Measurements from ENCODE around the gene TIMM29.
"Not testable (repeated sequence)": the region's sequence is repeated elsewhere in the genome, so short reads cannot be mapped to it uniquely, and the experiment has no call there.

The TIMM29 gene

DNA sequence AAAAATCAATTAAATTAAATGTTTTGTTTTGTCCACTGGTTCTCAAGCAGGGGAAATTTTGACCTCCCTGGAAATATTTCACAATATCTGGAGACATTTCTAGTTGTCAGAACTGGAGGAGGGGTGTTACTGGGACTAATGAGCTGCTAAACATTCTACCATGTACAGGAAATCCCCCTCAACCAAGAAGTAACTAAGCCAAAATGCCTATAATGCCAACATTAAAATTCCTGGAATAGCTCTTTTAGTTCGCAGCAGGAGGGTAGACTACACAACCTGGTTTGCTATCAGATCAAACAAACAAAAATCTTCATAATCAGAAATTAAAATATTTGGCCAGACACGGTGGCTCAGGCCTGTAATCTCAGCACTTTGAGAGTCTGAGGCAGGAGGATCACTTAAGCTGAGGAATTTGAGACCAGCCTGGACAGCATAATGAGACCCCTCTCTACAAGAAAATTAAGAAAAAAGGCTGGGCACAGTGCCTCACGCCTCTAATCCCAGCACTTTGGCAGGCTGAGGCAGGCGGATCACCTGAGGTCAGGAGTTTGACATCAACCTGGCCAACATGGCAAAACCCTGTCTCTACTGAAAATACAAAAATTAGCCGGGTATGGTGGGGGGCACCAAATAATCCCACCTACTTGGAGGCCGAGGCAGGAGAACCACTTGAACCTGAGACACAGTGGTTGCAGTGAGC is 18.5 kb downstream of the TIMM29 start:
- no peak for DNase-seq

DNA sequence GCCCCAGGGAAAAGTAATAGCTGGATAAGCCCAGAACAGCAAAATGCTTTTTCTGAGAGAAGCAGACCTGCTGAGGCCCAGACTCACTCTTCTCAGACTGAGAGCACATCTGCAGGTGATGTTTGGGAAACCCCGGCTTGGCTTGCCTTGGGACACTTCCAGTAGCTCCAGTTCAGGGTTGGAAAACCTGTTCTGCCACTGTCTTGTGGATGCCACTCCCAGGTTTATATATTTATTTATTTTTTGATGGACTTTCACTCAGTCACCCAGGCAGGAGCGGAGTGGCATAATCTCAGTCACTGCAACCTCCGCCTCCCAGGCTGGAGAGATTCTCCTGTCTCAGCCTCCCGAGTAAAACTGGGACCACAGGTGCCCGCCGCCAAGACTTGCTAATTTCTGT is 24.2 kb downstream of the TIMM29 start:
- no peak for DNase-seq

DNA sequence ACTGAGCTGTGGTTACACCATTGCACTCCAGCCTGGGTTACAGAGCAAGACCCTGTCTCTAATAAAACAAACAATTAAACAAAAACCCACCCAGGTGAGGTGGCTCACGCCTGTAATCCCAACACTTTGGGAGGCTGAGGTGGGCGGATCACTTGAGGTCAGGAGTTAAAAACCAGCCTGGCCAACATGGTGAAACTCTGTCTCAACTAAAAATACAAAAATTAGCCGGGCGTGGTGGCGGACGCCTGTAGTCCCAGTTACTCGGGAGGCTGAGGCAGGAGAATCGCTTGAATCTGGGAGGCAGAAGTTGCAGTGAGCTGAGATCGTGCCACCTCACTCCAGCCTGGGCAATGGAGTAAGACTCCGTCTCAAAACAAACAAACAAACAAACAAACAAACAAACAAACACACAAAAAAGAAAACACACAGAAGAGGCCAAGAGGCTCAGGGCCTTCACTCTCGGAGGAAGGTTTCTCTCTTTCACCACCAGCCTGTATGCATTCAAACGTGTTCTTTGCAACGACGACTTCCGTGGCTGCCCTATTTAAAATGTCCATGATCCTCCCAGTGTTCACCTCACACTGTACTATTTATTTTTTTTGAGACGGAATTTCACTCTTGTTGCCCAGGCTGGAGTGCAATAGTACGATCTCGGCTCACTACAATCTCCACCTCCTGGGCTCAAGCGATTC is 30.8 kb downstream of the TIMM29 start:
- DNase-seq: not testable (repeated sequence)

DNA sequence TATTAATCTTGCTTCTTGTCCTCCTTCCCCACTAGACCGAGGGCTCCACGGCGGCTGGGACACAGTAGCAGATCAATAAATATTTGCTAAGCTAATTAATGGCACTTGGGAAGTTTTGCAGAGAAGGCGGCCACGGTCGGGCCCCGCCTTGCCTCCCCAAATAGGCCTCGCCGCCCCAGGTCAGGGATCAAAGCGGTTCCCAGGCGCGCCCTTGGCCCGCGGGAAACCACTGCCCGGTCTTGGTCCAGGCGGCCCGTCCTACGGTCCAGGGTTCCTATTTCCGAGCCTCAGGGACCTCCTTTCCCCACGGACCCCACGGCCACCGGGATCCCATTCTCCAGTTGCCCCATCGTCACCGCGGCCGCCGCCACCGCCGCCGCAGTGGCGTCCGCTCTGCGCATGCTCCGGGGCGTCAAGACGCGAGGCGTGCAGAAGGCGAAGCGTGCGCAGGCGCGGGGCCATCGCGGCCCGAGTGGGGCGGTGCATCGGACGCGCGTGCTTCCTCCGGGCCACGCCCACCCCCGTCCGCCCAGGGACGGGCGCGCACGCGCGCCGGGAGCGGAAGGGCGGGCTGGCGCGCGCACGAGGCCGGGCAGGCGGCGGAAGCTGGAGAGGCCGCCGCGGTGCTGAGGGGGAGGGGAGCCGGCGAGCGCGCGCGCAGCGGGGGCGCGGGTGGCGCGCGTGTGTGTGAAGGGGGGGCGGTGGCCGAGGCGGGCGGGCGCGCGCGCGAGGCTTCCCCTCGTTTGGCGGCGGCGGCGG is 31.9 kb downstream of the TIMM29 start, which contains the start of gene SMARCA4:
SMARCA4 (plus strand) TSS at position 717 of the 759 bp plus-strand sequence. CDS start 23,122 bp downstream, outside the sequence.
- peak; percentile 91 to 93 for DNase-seq

DNA sequence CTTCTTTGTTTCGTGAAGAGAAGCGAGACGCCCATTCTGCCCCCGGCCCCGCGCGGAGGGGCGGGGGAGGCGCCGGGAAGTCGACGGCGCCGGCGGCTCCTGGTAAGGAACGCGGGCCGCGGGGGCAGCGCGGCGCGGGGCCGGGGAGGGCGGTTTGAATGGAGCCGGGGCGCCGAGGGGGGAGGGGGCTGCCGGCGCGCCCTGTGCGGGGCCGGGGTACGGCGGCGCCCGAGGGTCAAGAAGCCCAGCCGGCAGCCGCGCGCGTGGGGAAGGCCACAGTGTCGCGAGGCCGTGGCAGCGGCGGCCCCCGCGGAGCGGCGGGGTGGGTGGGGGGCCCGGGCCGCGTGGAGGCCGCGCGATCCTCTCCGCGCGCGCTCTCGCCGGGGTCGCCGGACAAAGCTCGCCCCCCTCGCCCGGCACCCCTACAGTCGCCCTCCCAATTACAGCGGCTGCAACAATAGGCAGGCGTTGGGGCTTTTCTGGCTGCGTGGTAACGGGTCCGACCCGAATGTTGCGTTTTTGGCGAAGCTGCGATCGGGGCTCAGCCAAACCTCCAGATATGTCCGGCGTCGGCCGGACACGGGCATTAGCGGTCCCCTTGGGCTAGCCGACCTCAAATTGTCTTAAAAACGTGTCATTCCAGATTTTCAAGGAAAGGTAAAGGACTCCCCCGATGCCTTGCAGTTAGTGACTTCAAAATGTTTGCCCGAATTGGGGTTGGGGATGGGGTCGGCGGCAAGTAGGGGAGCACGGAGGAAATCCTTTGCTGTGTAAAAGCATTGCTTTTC is 32.7 kb downstream of the TIMM29 start:
- DNase-seq: peak in 1 of 2 donors; percentile 70

DNA sequence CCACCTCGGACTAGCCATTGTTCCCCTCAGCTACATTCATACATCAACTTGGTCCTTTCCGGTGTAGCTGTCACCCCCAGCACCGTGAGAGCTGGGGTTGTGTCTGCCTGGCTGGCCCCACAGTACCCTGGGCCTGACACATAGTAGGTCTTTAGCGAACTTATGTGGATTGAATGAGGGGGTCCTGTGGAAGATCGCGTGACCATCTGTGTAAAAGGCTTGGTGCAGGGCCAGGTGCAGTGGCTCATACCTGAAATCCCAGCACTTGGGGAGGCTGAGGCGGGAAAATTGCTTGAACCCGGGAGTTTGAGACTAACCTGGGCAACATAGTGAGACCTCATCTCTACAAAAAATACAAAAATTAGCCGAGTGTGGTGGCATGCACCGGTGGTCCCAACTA is 34.3 kb downstream of the TIMM29 start:
- DNase-seq: no peak

DNA sequence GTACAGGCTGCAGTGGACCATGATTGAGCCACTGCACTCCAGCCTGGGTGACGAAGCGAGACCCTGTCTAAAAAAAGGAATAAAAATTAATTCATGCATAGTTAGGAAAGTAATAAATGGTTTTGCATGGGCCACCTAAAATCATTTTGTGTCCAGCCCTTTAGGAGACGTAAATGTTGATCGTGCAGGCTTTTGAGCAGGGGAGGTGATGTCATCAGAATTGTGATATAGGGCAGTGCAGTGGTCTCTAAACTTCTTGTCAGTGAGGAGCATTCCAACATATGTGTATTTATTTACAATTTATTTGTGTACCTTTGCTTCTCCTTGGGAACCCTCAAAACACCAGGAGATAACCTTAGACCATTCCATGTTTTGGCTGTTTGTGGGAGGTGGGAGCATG is 35.3 kb downstream of the TIMM29 start:
- no peak for DNase-seq

DNA sequence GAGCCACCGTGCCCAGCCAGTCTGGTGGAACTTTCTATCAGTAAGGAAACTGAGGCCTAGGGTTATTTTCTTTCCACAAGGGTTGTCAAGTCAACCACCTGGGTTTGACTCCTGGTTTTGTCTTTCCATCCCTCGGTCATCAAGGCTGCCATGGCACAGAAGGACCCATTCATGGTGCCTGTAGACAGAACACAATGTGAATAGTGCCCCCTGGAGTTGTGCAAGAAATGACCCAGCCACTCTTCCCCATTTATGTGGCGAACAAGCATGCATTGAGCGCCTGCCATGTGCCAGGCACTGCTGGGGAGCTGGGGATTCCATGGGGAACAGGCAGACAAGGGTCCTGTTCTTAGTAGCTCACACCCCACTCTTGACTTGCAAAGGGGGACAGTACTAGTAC is 36.3 kb downstream of the TIMM29 start:
- DNase-seq: no peak

DNA sequence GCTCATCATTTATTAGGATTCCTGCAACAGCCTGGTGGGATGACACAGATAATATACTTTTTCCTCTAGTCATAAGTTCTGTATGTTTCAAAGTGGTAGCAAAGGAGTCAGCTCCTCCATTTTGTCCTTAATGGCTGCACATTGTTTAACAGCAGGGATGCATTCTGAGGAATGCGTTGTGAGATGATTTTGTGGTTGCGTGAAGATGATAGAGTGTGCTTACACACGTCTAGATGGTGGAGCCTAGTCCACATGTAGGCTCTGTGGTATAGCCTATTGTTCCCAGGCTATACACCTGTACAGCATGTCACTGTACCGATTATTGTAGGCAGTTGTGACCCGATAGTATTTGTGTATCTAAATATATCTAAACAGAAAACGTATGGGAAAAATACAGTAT is 36.8 kb downstream of the TIMM29 start:
- DNase-seq: no peak

DNA sequence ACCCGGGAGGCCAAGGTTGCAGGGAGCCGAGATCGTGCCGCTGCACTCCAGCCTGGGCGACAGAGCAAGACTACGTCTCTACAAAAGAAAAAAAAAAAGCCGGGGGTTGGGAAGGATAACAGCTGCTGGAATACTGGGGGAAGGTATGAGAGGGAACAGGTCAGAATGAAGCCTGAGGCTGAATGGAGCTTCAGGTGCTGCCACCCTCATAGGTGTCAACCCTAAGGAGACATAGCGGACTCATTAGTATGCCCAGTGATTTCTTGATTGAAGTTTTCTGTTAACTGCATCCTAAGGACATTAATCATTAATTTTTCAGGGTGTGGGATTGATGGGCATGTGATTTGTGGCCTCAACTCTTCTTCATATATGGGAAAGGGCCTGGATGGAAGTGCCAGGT is 38.2 kb downstream of the TIMM29 start:
- DNase-seq: no peak

DNA sequence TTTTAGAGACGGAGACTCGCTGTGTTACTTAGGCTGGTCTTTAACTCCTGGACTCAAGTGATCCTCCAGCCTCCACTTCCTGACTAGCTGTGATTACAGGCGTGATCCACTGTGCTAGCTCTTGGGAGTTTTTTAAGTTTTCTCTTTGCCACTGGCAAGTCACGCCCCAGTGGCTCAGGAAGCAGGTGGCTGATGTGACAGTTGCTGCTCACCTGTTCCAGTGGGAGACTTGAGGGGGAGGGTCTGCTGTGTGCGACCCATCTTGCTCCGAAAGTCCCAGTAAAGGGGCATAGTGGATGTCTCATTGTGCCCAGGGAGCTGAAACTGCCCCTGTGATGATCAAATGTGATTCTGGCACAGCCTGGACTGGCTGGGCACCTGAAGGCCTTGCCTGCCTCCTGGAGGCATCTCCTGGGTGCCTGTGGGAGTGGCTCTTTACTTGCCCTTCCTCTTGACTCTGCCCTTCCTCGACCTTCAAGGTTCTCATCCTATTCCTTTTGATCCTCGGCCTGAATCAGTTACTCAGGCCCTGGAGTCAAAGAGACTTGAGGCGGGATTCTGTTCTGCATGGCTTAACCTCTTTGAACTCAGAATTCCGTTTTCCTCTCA is 40.0 kb downstream of the TIMM29 start:
- DNase-seq: no peak

DNA sequence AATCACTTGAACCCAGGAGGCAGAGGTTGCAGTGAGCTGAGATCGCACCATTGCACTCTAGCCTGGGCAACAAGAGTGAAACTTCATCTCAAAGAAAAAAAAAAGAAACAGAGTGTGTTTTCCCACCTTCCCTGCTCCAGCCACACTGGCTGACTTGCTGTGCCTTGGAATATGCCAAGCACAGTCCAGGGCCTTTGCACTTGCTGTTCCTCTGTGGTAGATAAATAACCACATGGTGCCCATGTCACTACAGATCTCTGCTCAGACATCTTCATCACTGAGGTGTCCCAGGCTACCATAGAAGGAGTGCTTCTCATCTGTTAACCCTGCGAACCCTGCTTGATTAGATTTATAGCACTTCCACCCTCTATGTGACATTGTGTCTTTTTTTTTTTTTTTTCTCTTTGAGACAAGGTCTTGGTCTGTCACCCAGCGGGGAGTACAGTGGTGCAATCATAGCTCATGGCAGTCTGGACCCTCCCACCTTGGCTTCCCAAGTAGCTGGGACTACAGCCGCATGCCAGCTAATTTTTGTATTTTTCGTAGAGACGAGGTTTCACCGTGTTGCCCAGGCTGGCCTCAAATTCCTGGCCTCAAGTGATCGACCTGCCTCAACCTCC is 42.6 kb downstream of the TIMM29 start:
- no peak for DNase-seq

DNA sequence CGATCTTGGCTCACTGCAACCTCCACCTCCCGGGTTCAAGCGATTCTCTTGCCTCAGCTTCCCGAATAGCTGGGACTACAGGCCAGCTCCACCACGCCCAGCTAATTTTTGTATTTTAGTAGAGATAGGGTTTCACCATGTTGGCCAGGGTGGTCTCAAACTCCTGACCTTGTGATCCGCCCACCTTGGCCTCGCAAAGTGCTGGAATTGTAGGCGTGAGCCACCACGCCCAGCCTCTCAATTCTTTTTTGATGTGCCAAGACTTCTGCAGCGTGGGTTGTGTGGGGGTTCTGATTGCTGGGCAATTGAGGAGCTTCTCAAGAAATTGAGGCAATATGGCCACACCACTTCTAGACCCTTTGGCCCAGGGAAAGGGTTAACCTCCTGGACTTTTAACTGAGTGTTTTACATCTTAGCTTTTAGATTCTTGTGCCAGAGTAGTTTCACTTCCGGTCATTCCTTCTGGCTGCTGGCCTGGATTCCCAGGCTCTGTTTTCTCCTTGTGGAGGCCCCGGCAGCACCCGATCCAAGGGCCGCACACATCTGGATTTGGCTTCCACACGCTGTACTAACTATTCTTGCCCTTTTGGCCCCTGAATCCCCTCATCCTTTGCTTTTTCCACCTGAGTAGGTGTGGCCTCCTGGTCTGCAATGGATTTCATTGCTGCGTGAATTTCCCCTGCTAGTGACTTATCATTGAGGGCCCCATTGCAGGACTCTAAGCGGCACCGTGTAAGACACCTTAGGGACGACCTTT is 46.9 kb downstream of the TIMM29 start:
- no peak for DNase-seq

DNA sequence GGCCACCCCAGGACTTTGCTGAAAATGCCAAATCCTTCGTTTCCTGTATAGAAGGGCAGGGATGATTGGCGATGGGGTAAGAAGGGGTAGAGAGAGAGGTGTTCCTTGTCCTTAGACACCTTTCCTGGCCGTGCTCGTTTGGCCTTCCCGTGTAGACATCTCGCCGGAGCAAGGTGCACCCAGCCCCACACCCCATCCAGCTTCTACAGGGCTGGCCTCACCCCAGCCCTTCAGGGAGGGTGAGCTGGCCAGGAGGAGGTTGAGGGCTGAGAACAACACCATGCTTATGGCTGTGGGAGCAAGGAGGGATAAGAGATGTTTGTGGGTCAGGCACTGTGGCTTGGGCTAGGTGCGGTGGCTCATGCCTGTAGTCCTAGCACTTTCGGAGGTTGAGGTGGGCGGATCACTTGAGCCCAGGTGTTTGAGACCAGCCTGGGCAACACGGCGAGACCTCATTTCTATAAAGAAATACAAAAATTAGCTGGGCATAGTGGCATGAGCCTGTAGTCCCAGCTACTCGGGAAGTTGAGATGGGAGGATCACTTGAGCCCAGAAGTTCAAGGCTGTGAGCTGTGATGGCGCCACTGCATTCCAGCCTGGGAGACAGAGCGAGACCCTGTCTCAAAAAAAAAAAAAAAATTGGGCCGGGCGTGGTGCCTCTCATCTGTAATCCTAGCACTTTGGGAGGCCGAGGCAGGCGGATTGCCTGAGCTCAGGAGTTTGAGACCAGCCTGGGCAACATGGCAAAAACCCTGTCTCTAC is 47.7 kb downstream of the TIMM29 start:
- no peak for DNase-seq

DNA sequence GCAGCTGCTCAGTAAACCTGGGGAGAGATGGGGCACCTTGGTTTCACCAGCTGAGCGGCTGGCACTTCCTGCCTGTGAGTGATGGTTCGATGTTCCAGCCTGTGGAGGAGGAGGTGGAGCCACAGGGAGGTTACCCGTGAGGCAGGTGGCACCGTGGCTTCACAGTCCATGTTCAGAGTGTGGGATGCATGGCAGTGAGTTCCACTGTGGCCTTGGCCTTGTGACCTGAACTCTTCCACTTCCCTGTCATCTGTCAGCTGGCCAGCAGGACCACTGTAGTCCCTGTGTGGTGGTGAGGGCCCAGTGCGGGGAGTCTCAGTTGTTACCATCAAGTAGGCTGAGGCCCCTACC is 49.1 kb downstream of the TIMM29 start:
- no peak for DNase-seq

Data from hippocampal formation (tissue), 2 donors.